ENCODE data around the gene MTG2.

Gene MTG2

GRCh38 chr20:62228982-62229545 is 46.2 kb downstream of the MTG2 start:
- Histone ChIP-seq H3K4me1 (ENCODE audit: control insufficient read depth, insufficient read depth, low read length) (peaks cover 3% of the 10 kb centered on the region), H3K9me3 (ENCODE audit: control insufficient read depth, insufficient read depth, low read length) (no peaks in the 10 kb centered on the region), H3K27me3 (ENCODE audit: control insufficient read depth, insufficient read depth, low read length) (no peaks in the 10 kb centered on the region), H3K4me3 (ENCODE audit: low read length) (no peak overlapping the region), H3K27ac (ENCODE audit: low read length) (no peak overlapping the region), H3K36me3 (ENCODE audit: control insufficient read depth, insufficient read depth, low read length) (no peaks in the 10 kb centered on the region)
- no peak for DNase-seq (ENCODE audit: low read depth, low spot score)
- over 99% methylated on average over 6 of the region's 7 CpGs for WGBS (ENCODE audit: insufficient coverage, insufficient read length)

GRCh38 chr20:62229667-62230066 is 46.8 kb downstream of the MTG2 start:
- Histone ChIP-seq H3K27me3 (ENCODE audit: control insufficient read depth, insufficient read depth, low read length) (no peaks in the 10 kb centered on the region), H3K4me3 (ENCODE audit: low read length) (no peak overlapping the region), H3K27ac (ENCODE audit: low read length) (no peak overlapping the region), H3K9me3 (ENCODE audit: control insufficient read depth, insufficient read depth, low read length) (no peaks in the 10 kb centered on the region), H3K4me1 (ENCODE audit: control insufficient read depth, insufficient read depth, low read length) (peaks cover 3% of the 10 kb centered on the region), H3K36me3 (ENCODE audit: control insufficient read depth, insufficient read depth, low read length) (no peaks in the 10 kb centered on the region)
- no peak for DNase-seq (ENCODE audit: low read depth, low spot score)
- 100% methylated on average over 4 of the region's 4 CpGs for WGBS (ENCODE audit: insufficient coverage, insufficient read length)

GRCh38 chr20:62230276-62230675 is 47.4 kb downstream of the MTG2 start:
- no peaks in the 10 kb centered on the region for H3K9me3 ChIP-seq (ENCODE audit: control insufficient read depth, insufficient read depth, low read length)
- no peaks in the 10 kb centered on the region for H3K27me3 ChIP-seq (ENCODE audit: control insufficient read depth, insufficient read depth, low read length)
- H3K27ac ChIP-seq (ENCODE audit: low read length), result no peak overlapping the region
- no peaks in the 10 kb centered on the region for H3K36me3 ChIP-seq (ENCODE audit: control insufficient read depth, insufficient read depth, low read length)
- 100% methylated on average over 2 of the region's 2 CpGs for WGBS (ENCODE audit: insufficient coverage, insufficient read length)
- no peak overlapping the region for H3K4me3 ChIP-seq (ENCODE audit: low read length)
- DNase-seq (ENCODE audit: low read depth, low spot score), result no peak
- H3K4me1 ChIP-seq (ENCODE audit: control insufficient read depth, insufficient read depth, low read length), result peaks cover 3% of the 10 kb centered on the region

- no peak for DNase-seq (ENCODE audit: low read depth, low spot score)
- Histone ChIP-seq H3K27ac (ENCODE audit: low read length) (no peak overlapping the region), H3K4me3 (ENCODE audit: low read length) (no peak overlapping the region), H3K4me1 (ENCODE audit: control insufficient read depth, insufficient read depth, low read length) (peaks cover 3% of the 10 kb centered on the region), H3K36me3 (ENCODE audit: control insufficient read depth, insufficient read depth, low read length) (no peaks in the 10 kb centered on the region), H3K27me3 (ENCODE audit: control insufficient read depth, insufficient read depth, low read length) (no peaks in the 10 kb centered on the region), H3K9me3 (ENCODE audit: control insufficient read depth, insufficient read depth, low read length) (no peaks in the 10 kb centered on the region)
- no CpG with 5 or more reads among the region's 10 CpGs for WGBS (ENCODE audit: insufficient coverage, insufficient read length)
These were observed 47.9 kb downstream of the MTG2 start for GRCh38 chr20:62230696-62231095.

GRCh38 chr20:62231292-62231691 is 48.5 kb downstream of the MTG2 start:
- Histone ChIP-seq H3K36me3 (ENCODE audit: control insufficient read depth, insufficient read depth, low read length) (no peaks in the 10 kb centered on the region), H3K4me3 (ENCODE audit: low read length) (no peak overlapping the region), H3K9me3 (ENCODE audit: control insufficient read depth, insufficient read depth, low read length) (no peaks in the 10 kb centered on the region), H3K27ac (ENCODE audit: low read length) (no peak overlapping the region), H3K4me1 (ENCODE audit: control insufficient read depth, insufficient read depth, low read length) (peaks cover 3% of the 10 kb centered on the region), H3K27me3 (ENCODE audit: control insufficient read depth, insufficient read depth, low read length) (no peaks in the 10 kb centered on the region)
- WGBS (ENCODE audit: insufficient coverage, insufficient read length), result no CpG with 5 or more reads among the region's 6 CpGs
- no peak for DNase-seq (ENCODE audit: low read depth, low spot score)

GRCh38 chr20:62232194-62232593 is 49.4 kb downstream of the MTG2 start:
- Histone ChIP-seq H3K27me3 (ENCODE audit: control insufficient read depth, insufficient read depth, low read length) (no peaks in the 10 kb centered on the region), H3K4me3 (ENCODE audit: low read length) (no peak overlapping the region), H3K9me3 (ENCODE audit: control insufficient read depth, insufficient read depth, low read length) (no peaks in the 10 kb centered on the region), H3K4me1 (ENCODE audit: control insufficient read depth, insufficient read depth, low read length) (peaks cover 3% of the 10 kb centered on the region), H3K36me3 (ENCODE audit: control insufficient read depth, insufficient read depth, low read length) (no peaks in the 10 kb centered on the region), H3K27ac (ENCODE audit: low read length) (no peak overlapping the region)
- DNase-seq (ENCODE audit: low read depth, low spot score), result no peak
- WGBS (ENCODE audit: insufficient coverage, insufficient read length), result no CpG with 5 or more reads among the region's 7 CpGs

- DNase-seq (ENCODE audit: low read depth, low spot score), result no peak
- Histone ChIP-seq H3K36me3 (ENCODE audit: control insufficient read depth, insufficient read depth, low read length) (no peaks in the 10 kb centered on the region), H3K27ac (ENCODE audit: low read length) (no peak overlapping the region), H3K9me3 (ENCODE audit: control insufficient read depth, insufficient read depth, low read length) (no peaks in the 10 kb centered on the region), H3K27me3 (ENCODE audit: control insufficient read depth, insufficient read depth, low read length) (no peaks in the 10 kb centered on the region), H3K4me1 (ENCODE audit: control insufficient read depth, insufficient read depth, low read length) (no peaks in the 10 kb centered on the region; the same call in 1 of the 2 replicates), H3K4me3 (ENCODE audit: low read length) (no peak overlapping the region)
- no CpG with 5 or more reads among the region's 18 CpGs for WGBS (ENCODE audit: insufficient coverage, insufficient read length)
These were observed 50.2 kb downstream of the MTG2 start for GRCh38 chr20:62232770-62233645.

GRCh38 chr20:62233684-62234083 is 50.9 kb downstream of the MTG2 start:
- Histone ChIP-seq H3K4me3 (ENCODE audit: low read length) (no peak overlapping the region), H3K27ac (ENCODE audit: low read length) (no peak overlapping the region), H3K4me1 (ENCODE audit: control insufficient read depth, insufficient read depth, low read length) (no peaks in the 10 kb centered on the region), H3K27me3 (ENCODE audit: control insufficient read depth, insufficient read depth, low read length) (no peaks in the 10 kb centered on the region), H3K9me3 (ENCODE audit: control insufficient read depth, insufficient read depth, low read length) (no peaks in the 10 kb centered on the region), H3K36me3 (ENCODE audit: control insufficient read depth, insufficient read depth, low read length) (no peaks in the 10 kb centered on the region)
- WGBS (ENCODE audit: insufficient coverage, insufficient read length), result no CpG with 5 or more reads among the region's 4 CpGs
- DNase-seq (ENCODE audit: low read depth, low spot score), result no peak

- Histone ChIP-seq H3K27me3 (ENCODE audit: control insufficient read depth, insufficient read depth, low read length) (no peaks in the 10 kb centered on the region), H3K27ac (ENCODE audit: low read length) (no peak overlapping the region), H3K9me3 (ENCODE audit: control insufficient read depth, insufficient read depth, low read length) (no peaks in the 10 kb centered on the region), H3K4me3 (ENCODE audit: low read length) (no peak overlapping the region), H3K36me3 (ENCODE audit: control insufficient read depth, insufficient read depth, low read length) (no peaks in the 10 kb centered on the region), H3K4me1 (ENCODE audit: control insufficient read depth, insufficient read depth, low read length) (no peaks in the 10 kb centered on the region; the same call in 1 of the 2 replicates)
- DNase-seq (ENCODE audit: low read depth, low spot score), result no peak
- no CpG with 5 or more reads among the region's 5 CpGs for WGBS (ENCODE audit: insufficient coverage, insufficient read length)
These were observed 51.5 kb downstream of the MTG2 start for GRCh38 chr20:62234339-62234738.

- Histone ChIP-seq H3K36me3 (ENCODE audit: control insufficient read depth, insufficient read depth, low read length) (no peaks in the 10 kb centered on the region), H3K9me3 (ENCODE audit: control insufficient read depth, insufficient read depth, low read length) (no peaks in the 10 kb centered on the region), H3K4me1 (ENCODE audit: control insufficient read depth, insufficient read depth, low read length) (no peaks in the 10 kb centered on the region; the same call in 1 of the 2 replicates), H3K4me3 (ENCODE audit: low read length) (no peak overlapping the region), H3K27ac (ENCODE audit: low read length) (no peak overlapping the region), H3K27me3 (ENCODE audit: control insufficient read depth, insufficient read depth, low read length) (no peaks in the 10 kb centered on the region)
- no peak for DNase-seq (ENCODE audit: low read depth, low spot score)
- WGBS (ENCODE audit: insufficient coverage, insufficient read length), result no CpG with 5 or more reads among the region's 16 CpGs
These were observed 52.4 kb downstream of the MTG2 start for GRCh38 chr20:62235001-62235776.

Data from iPS DF 6.9 (cell line).